Sciatic nerve (tissue), 2 donors: ENCODE results near the gene GP1BB. TPM values are rescaled to one million over a fixed set of nuclear protein-coding genes. Genes with fewer than 3 reads are reported as not detected.

ENCODE experiments used
- ATAC-seq: fragments of 200-7000 bp; cut with Tn5 transposase; one replicate; pipeline ENCODE4 v1.9.1; 2020; ENCODE audit warnings: mild to moderate bottlenecking, moderate library complexity
- DNase-seq: peaks from one replicate; pipeline ENCODE4 v3.0.0-alpha.2; 2020; ENCODE audit warnings: low spot score
- intact Hi-C: fragments of 100-400 bp; cut with DNase I; formaldehyde crosslinking; loops from one replicate; pipeline ENCODE4 v1.14.2; 2022
- total RNA-seq: library from RNA; stranded (reverse); fragmentation: NEBNext Ultra II Directional; extraction: Animal tissue kit (Norgen Biotek cat#: 25700); gene quantifications from one replicate; pipeline ENCODE4 v1.2.1, GENCODE V29; 2021
- donor health status: DM: no; HTN: no; CAD: no.
- donor health status: DM: no; HTN: no; CAD: no.

Gene GP1BB
- total RNA-seq, 1 donor from 2014 or later: 4.1 TPM

- intact Hi-C loops: no loop called here
- ATAC-seq: no peak
- no peak for DNase-seq
These were observed 12.5 kb downstream of the GP1BB start for GRCh38 chr22:19735665-19736510.

- ATAC-seq (no peak), DNase-seq (no peak)
- intact Hi-C loops: no loop called here
These were observed 14.7 kb downstream of the GP1BB start for GRCh38 chr22:19737846-19738663.

DNA sequence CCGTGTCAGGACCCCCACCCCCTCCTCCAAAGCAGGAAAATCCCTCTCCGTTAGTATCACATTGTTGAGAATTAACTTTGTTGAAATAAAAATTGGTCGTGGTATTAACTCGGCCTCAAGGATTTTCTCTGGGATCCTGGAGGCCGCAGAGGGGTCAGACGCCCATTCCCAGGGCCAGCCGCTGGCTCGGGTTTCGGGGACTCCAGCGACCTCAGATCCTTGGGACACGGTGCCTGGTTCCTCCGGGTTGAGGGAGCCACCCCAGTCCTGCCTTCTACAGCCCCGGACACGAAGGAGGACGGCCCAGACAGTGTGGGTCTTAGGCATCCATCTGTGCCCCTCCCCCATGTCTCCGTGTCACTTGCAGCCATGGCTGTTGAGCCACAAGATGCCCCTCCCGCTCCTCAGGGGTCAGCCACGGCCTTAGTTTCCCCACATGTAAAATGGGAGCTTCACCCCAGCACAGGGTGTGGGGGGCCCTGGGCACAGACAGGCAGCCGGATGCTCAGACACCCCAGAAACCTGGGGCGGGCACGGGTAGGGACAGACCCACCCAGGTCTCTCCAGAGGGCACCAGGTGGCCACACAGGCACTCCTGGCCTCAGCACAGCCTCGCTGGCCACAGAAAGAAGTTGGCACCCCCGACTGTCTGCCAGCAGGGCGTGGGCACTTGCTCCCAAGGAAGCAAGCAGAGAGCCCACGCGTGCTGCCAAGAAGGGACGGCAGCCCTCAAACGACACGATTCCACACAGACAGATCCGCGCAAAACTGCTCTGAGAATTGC lies 15.5 kb downstream of the GP1BB start:
- intact Hi-C loops: no loop called here
- DNase-seq (no peak), ATAC-seq (no peak)

DNA sequence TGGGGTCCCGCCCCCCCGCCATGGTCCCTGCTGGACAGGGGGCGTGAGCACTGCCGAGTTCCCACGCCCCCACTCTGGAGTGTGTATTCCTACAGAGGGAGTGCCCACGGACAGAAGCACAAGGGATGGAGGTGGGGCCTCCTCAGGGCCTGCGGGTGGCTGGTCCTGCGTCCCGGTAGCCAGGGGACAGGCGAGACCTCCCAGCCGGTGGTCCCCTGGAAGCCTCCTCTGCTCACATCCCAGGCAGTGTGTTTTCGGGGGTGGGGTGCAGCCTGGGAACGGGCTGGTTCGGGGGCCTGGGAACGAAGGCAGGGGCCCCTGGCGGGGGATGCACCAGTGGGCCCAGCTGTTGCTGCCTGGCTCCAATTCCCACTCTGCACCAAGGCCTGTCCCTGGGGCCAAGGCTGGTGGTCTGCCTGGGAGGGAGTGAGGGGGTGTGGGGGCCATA lies 16.1 kb downstream of the GP1BB start:
- intact Hi-C loops: no loop called here
- ATAC-seq: no peak
- DNase-seq: no peak

GRCh38 chr22:19739911-19740449 lies 16.6 kb downstream of the GP1BB start:
- DNase-seq (no peak), ATAC-seq (no peak)
- intact Hi-C loops: no loop called here

DNA sequence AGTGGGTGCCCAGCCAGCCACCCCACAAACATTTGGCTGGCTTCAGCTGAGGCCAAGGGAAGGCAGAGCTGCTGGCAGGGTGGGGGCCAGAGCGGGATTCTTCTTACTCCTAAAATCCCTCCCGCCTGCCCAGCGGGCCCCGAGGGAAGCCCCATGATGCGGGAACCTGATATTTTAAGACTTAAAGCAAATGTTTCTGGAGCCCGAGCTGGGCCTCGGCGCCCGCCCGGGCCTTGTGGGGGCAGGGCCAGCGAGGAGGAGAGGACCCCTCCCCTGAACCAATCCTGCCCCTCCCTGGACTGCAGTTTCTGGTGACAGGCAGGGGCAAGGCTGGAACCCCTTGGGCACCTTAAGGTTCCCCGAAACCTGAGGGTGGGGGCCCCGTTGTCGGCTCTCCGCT lies 17.2 kb downstream of the GP1BB start:
- DNase-seq: no peak
- no peak for ATAC-seq
- intact Hi-C loops: no loop called here

- ATAC-seq: no peak
- no peak for DNase-seq
- intact Hi-C loops: no loop called here
These were observed 17.7 kb downstream of the GP1BB start for GRCh38 chr22:19741053-19741452.

GRCh38 chr22:19742160-19743066 lies 19.1 kb downstream of the GP1BB start:
- DNase-seq: no peak
- intact Hi-C loops: no loop called here
- ATAC-seq: no peak

- intact Hi-C loops: no loop called here
- no peak for DNase-seq
- ATAC-seq: no peak
These were observed 19.7 kb downstream of the GP1BB start for GRCh38 chr22:19743081-19743480.

GRCh38 chr22:19743651-19744050 lies 20.3 kb downstream of the GP1BB start:
- no peak for ATAC-seq
- no peak for DNase-seq
- intact Hi-C loops: no loop called here

DNA sequence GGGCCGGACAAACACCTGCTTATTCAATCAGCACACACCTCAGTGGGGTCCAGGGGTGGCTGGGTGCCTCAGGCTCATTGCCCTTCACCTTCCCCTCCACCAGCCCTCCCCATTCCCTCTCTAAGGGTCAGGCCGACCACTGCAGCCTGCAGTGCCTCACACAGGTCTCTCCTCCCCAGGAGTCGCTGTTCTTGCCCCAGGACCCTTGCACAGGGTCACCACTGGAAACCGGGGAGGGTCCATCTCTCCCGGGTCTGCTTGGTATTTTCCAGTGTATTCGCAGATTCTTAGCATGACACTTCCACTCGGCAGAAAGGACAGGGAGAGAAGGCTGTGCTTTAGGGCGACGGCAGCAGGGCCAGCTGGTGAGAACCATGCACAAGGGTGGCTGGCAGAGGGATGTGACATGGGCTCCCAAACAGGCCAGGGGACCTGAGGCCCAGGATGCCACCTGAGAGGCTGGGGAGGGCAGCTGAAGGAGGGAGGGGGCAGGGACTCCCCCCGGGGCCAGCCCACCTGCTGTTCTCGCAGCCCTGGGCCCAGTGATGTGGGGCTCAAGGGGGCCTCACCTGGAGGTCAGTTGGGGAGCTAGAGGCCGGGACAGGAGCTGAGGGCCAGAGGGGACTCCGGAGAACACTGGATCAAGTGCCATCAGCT lies 21.1 kb downstream of the GP1BB start:
- DNase-seq (no peak), ATAC-seq (no peak)
- intact Hi-C loops: no loop called here

GRCh38 chr22:19745155-19746101 lies 22.1 kb downstream of the GP1BB start:
- ATAC-seq (no peak), DNase-seq (no peak)
- intact Hi-C loops: no loop called here

- DNase-seq: no peak
- intact Hi-C loops: no loop called here
- ATAC-seq: no peak
These were observed 23.4 kb downstream of the GP1BB start for GRCh38 chr22:19746726-19747125.

DNA sequence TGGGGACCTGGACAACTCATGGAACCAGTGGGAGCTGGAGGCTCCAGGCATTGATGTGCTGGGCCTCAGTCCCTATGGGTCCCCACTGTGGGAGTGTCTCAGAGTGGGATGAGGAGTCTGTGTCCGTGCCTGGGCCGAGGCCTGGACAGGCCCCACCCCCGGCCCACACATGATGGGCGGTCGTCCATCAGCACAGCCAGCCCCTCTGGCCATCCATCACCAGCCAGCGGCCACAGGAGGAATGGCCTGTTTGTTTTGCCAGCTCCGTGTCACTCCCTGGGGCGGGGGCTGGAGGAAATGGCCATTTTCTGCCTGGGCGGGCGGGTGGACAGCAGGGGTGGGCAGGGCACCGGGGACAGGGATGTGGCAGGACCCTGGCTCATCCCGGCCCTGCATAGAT lies 24.2 kb downstream of the GP1BB start:
- ATAC-seq (no peak), DNase-seq (no peak)
- intact Hi-C loops: no loop called here

- DNase-seq: no peak
- ATAC-seq: no peak
- intact Hi-C loops: no loop called here
These were observed 24.8 kb downstream of the GP1BB start for GRCh38 chr22:19748139-19748538.

GRCh38 chr22:19748991-19749664 lies 25.8 kb downstream of the GP1BB start:
- ATAC-seq (no peak), DNase-seq (no peak)
- intact Hi-C loops: no loop called here
